Measurements from ENCODE around the gene KLRK1.
A peak's percentile ranks its signal among the peaks of the same experiment; 100 is the strongest.
"Not testable (repeated sequence)": the region's sequence is repeated elsewhere in the genome, so short reads cannot be mapped to it uniquely, and the experiment has no call there.

The KLRK1 gene

GRCh38 chr12:10389904-10390303, at the start of gene KLRK1:
TSS of gene KLRK1 (minus strand) at chr12:10390041. CDS start at chr12:10388810, 1,231 bp downstream.
- DNase-seq (ENCODE audit: low read depth): no peak

GRCh38 chr12:10437601-10438000, 47.8 kb upstream of the KLRK1 start:
- not testable (repeated sequence) for DNase-seq (ENCODE audit: low read depth)

- DNase-seq (ENCODE audit: low read depth): peak; percentile 87
These were observed 46.0 kb upstream of the KLRK1 start, which contains the start of gene KLRC2 for GRCh38 chr12:10435816-10436215. TSS of gene KLRC2 (minus strand) at chr12:10436010. CDS start at chr12:10435986, 24 bp downstream.

- DNase-seq (ENCODE audit: low read depth): peak; percentile 65
These were observed 40.8 kb upstream of the KLRK1 start for GRCh38 chr12:10430623-10431022.

GRCh38 chr12:10425938-10426337, 36.1 kb upstream of the KLRK1 start:
- DNase-seq (ENCODE audit: low read depth): not testable (repeated sequence)

GRCh38 chr12:10424260-10424899, 34.5 kb upstream of the KLRK1 start:
- DNase-seq (ENCODE audit: low read depth): not testable (repeated sequence)

GRCh38 chr12:10422159-10422558, 32.3 kb upstream of the KLRK1 start:
- not testable (repeated sequence) for DNase-seq (ENCODE audit: low read depth)

GRCh38 chr12:10420334-10420733, 30.5 kb upstream of the KLRK1 start, which contains the start of gene KLRC3:
TSS of gene KLRC3 (minus strand) at chr12:10420595. CDS start at chr12:10420550, 45 bp downstream.
- DNase-seq (ENCODE audit: low read depth): peak; percentile 38

- DNase-seq (ENCODE audit: low read depth): peak; percentile 89
These were observed 19.6 kb upstream of the KLRK1 start, which contains the start of gene KLRC4 for GRCh38 chr12:10409392-10409791. TSS of gene KLRC4 (minus strand) at chr12:10409757. CDS start at chr12:10409575, 182 bp downstream.

GRCh38 chr12:10408842-10409241, 19.0 kb upstream of the KLRK1 start:
- DNase-seq (ENCODE audit: low read depth): no peak

- no peak for DNase-seq (ENCODE audit: low read depth)
These were observed 16.9 kb upstream of the KLRK1 start for GRCh38 chr12:10406725-10407124.

GRCh38 chr12:10405294-10405693, 15.5 kb upstream of the KLRK1 start:
- no peak for DNase-seq (ENCODE audit: low read depth)

GRCh38 chr12:10404798-10405197, 15.0 kb upstream of the KLRK1 start:
- no peak for DNase-seq (ENCODE audit: low read depth)

- DNase-seq (ENCODE audit: low read depth): no peak
These were observed 11.0 kb upstream of the KLRK1 start for GRCh38 chr12:10400829-10401228.

GRCh38 chr12:10398168-10398567, 8.3 kb upstream of the KLRK1 start:
- DNase-seq (ENCODE audit: low read depth): no peak

- DNase-seq (ENCODE audit: low read depth): no peak
These were observed 7.5 kb upstream of the KLRK1 start for GRCh38 chr12:10397296-10397695.

GRCh38 chr12:10396176-10396575, 6.3 kb upstream of the KLRK1 start:
- not testable (repeated sequence) for DNase-seq (ENCODE audit: low read depth)

GRCh38 chr12:10395390-10395998, 5.7 kb upstream of the KLRK1 start:
- DNase-seq (ENCODE audit: low read depth): peak; percentile 92

GRCh38 chr12:10394531-10395152, 4.8 kb upstream of the KLRK1 start:
- not testable (repeated sequence) for DNase-seq (ENCODE audit: low read depth)

- DNase-seq (ENCODE audit: low read depth): no peak
These were observed 3.5 kb upstream of the KLRK1 start for GRCh38 chr12:10393291-10393690.

- peak; percentile 99 for DNase-seq (ENCODE audit: low read depth)
These were observed 2.6 kb upstream of the KLRK1 start for GRCh38 chr12:10392394-10392930.

GRCh38 chr12:10390991-10391390, 1.1 kb upstream of the KLRK1 start:
- DNase-seq (ENCODE audit: low read depth): not testable (repeated sequence)
